SK-N-SH (cell line): ENCODE data around the gene USF3.

Experiments
- CTCF ChIP-seq: fragments of 200-600 bp; sonication (generic); IDR thresholded peaks from 2 replicates; pipeline ENCODE4 v1.6.1; 2017; ENCODE audit warnings: antibody characterized with exemption, mild to moderate bottlenecking, moderate library complexity
- EP300 ChIP-seq, 2 experiments: IDR thresholded peaks; 2 replicates each; pipeline versions ENCODE4 v1.4.0 to v1.6.1; 2012; ENCODE audit warnings: borderline replicate concordance in 1 of 2, low read depth in 1 of 2, low read length in 1 of 2
- EZH2phosphoT487 ChIP-seq: fragments of 200-600 bp; sonication (generic); IDR thresholded peaks from 2 replicates; pipeline ENCODE4 v1.6.1; 2017; ENCODE audit warnings: low read depth, mixed run types, mild to moderate bottlenecking, antibody characterized with exemption, moderate library complexity, borderline replicate concordance
- FOXM1 ChIP-seq: IDR thresholded peaks from 2 replicates; pipeline ENCODE4 v1.4.0; 2012; ENCODE audit warnings: low read depth, mild to moderate bottlenecking
- GABPA ChIP-seq: IDR thresholded peaks from 2 replicates; pipeline ENCODE4 v1.4.0; 2012; ENCODE audit warnings: low read depth, mild to moderate bottlenecking
- GATA2 ChIP-seq: sonication (generic); formaldehyde crosslinking; IDR thresholded peaks from 2 replicates; pipeline ENCODE4 v1.5.0; 2020; ENCODE audit warnings: mild to moderate bottlenecking, missing genetic modification reagents
- PBX3 ChIP-seq: IDR thresholded peaks from 2 replicates; pipeline ENCODE4; 2012
- POLR2AphosphoS5 ChIP-seq: IDR thresholded peaks from 2 replicates; pipeline ENCODE4 v1.6.1; 2012; ENCODE audit warnings: low read depth, low read length
- REST ChIP-seq: IDR thresholded peaks from 2 replicates; pipeline ENCODE4 v1.6.1; 2012; ENCODE audit warnings: mild to moderate bottlenecking, low read depth, low read length, moderate library complexity
- SMC3 ChIP-seq: IDR thresholded peaks from 2 replicates; pipeline ENCODE4 v1.6.1; 2012; ENCODE audit warnings: low read depth, low read length, improper control_type of control experiment
- TAF1 ChIP-seq: IDR thresholded peaks from 2 replicates; pipeline ENCODE4 v1.6.1; 2012; ENCODE audit warnings: low read depth, mild to moderate bottlenecking, low read length, moderate library complexity, borderline replicate concordance

DNA sequence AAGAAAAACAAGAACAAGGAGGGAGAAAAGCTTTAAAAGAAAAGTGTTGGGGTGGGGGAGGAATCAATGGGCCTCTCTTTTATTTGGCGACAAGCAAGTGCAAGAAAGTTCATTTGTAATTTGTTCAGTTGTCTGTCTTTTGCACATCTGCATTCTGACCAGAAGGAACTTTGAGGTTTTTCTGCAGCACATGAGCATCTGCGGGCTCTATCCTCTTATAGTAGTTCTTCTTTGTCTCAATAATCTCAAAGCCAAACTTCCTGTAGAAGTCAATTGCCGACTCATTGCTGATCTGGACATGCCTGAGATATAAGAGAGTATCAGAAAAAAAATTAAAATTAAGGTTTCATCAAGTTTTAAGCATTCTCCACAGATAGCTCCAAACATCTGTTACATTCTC is 25.2 kb upstream of the USF3 start:
- TF ChIP-seq CTCF (no peak), GABPA (no peak), REST (no peak), POLR2AphosphoS5 (no peak), FOXM1 (no peak), EZH2phosphoT487 (no peak), PBX3 (no peak), GATA2 (CRISPR knock-in tag) (no peak), TAF1 (no peak), SMC3 (no peak), EP300 (IDR thresholded peaks at IDR 0.05; ENCODE audit: borderline replicate concordance in 1 of 2, low read depth in 1 of 2, low read length in 1 of 2) (no peak)
